Keratinocyte (primary cell): ENCODE data around the gene KHSRP. TPM values are rescaled to one million over a fixed set of nuclear protein-coding genes. Genes with fewer than 3 reads are reported as not detected.
"Not testable (repeated sequence)": the region's sequence is repeated elsewhere in the genome, so short reads cannot be mapped to it uniquely, and the experiment has no call there.

Source experiments
- DNase-seq: peaks from one replicate; pipeline ENCODE4 v3.0.0-alpha.2; 2011; ENCODE audit warnings: low read depth, missing footprints, low spot score
- FAIRE-seq: peaks from 2 replicates; lab custom pipeline; 2011; peaks lifted over from hg19 to GRCh38; lab: Jason Lieb, UNC
- H2AFZ ChIP-seq: 2 replicates; pipeline ENCODE4 v1.6.0; 2012; ENCODE audit warnings: low read length, control low read depth, inconsistent platforms; ENCODE audit not compliant: control insufficient read depth
- H3K27ac ChIP-seq: 2 replicates; pipeline ENCODE4 v1.5.1; 2011; ENCODE audit warnings: low read length; ENCODE audit not compliant: control insufficient read depth, insufficient read depth
- H3K27me3 ChIP-seq: 3 replicates; pipeline ENCODE4 v1.6.0; 2011; ENCODE audit warnings: low read length; ENCODE audit not compliant: control insufficient read depth, insufficient read depth; ENCODE audit errors: extremely low read depth
- H3K36me3 ChIP-seq, 2 experiments: 2 replicates in 1 of 2; 3 replicates in 1 of 2; pipeline ENCODE4 v1.5.1; 2011; ENCODE audit warnings: low read length in 2 of 2, mild to moderate bottlenecking in 1 of 2; ENCODE audit not compliant: control insufficient read depth in 2 of 2, insufficient read depth in 2 of 2; ENCODE audit errors: extremely low read depth in 1 of 2
- H3K4me1 ChIP-seq: 3 replicates; pipeline ENCODE4 v1.5.1; 2011; ENCODE audit warnings: low read length; ENCODE audit not compliant: control insufficient read depth, insufficient read depth; ENCODE audit errors: extremely low read depth
- H3K4me2 ChIP-seq: 3 replicates; pipeline ENCODE4 v1.6.0; 2011; ENCODE audit warnings: low read depth, low read length; ENCODE audit not compliant: control insufficient read depth, insufficient read depth; ENCODE audit errors: extremely low read depth
- H3K4me3 ChIP-seq, 3 experiments: fragments of 200-600 bp in 1 of 3; sonication (generic) in 1 of 3; 2 replicates in 2 of 3; 3 replicates in 1 of 3; pipeline ENCODE4 v1.5.1; 2011 to 2016; ENCODE audit warnings: low read length in 3 of 3, mild to moderate bottlenecking in 3 of 3, control low read depth in 2 of 3, inconsistent platforms in 1 of 3, low read depth in 1 of 3, mixed read lengths in 1 of 3, mixed run types in 1 of 3, moderate library complexity in 1 of 3; ENCODE audit not compliant: control insufficient read depth in 2 of 3, insufficient read depth in 2 of 3; ENCODE audit errors: extremely low read depth in 1 of 3
- H3K79me2 ChIP-seq: 2 replicates; pipeline ENCODE4 v1.6.0; 2012; ENCODE audit warnings: low read length; ENCODE audit not compliant: control insufficient read depth, insufficient read depth
- H3K9ac ChIP-seq: 3 replicates; pipeline ENCODE4 v1.6.0; 2011; ENCODE audit warnings: low read length; ENCODE audit not compliant: control insufficient read depth, insufficient read depth; ENCODE audit errors: extremely low read depth
- H3K9me1 ChIP-seq: 3 replicates; pipeline ENCODE4 v1.6.0; 2011; ENCODE audit warnings: low read length; ENCODE audit not compliant: control insufficient read depth, insufficient read depth; ENCODE audit errors: extremely low read depth
- H3K9me3 ChIP-seq: 2 replicates; pipeline ENCODE4 v1.5.1; 2012; ENCODE audit warnings: low read depth, low read length; ENCODE audit not compliant: control insufficient read depth
- H4K20me1 ChIP-seq: 3 replicates; pipeline ENCODE4 v1.6.0; 2011; ENCODE audit warnings: low read length; ENCODE audit not compliant: control insufficient read depth, insufficient read depth; ENCODE audit errors: extremely low read depth
- EZH2 ChIP-seq: IDR thresholded peaks from one replicate; pipeline ENCODE4 v1.6.1; 2012; ENCODE audit warnings: inconsistent platforms, mild to moderate bottlenecking, low read length, moderate library complexity
- dilution Hi-C: fragments of 300-500 bp; cut with MboI; formaldehyde crosslinking; loops from one replicate; pipeline ENCODE4 v1.7.0; 2020; ENCODE audit warnings: low sequenced_read_pairs; ENCODE audit not compliant: extremely low pct_ligation_motif_present
- polyA plus RNA-seq, 5 experiments: library from polyadenylated mRNA; depleted of rRNA in 3 of 5; stranded (reverse) in 3 of 5; stranded (forward) in 1 of 5; unstranded in 1 of 5; fragments of >200 nt; gene quantifications; 1 replicate in 1 of 5; 2 replicates in 3 of 5; 3 replicates in 1 of 5; pipeline versions ENCODE4 v1.2.1 to v1.2.3, GENCODE V29; 2011 to 2012; ENCODE audit warnings: missing spikeins in 2 of 5, low read depth in 1 of 5, low replicate concordance in 1 of 5
- TF ChIP-seq, protein P1 (sequence below), 3 experiments: IDR thresholded peaks in 1 of 3; conservative IDR thresholded peaks in 1 of 3; optimal IDR thresholded peaks in 1 of 3; 2 replicates in 2 of 3; 3 replicates in 1 of 3; pipeline versions ENCODE3 to v1.5.1; 2011; ENCODE audit warnings: low read length in 3 of 3, mild to moderate bottlenecking in 3 of 3, moderate library complexity in 2 of 3, control low read depth in 1 of 3, inconsistent platforms in 1 of 3; ENCODE audit not compliant: insufficient read depth in 2 of 3; ENCODE audit errors: extremely low read depth in 1 of 3

Gene KHSRP
- polyA plus RNA-seq, 1 donor (not counting 4 experiments of a cell fraction or from before 2014, with no cell fraction given): 56.6 TPM

DNA sequence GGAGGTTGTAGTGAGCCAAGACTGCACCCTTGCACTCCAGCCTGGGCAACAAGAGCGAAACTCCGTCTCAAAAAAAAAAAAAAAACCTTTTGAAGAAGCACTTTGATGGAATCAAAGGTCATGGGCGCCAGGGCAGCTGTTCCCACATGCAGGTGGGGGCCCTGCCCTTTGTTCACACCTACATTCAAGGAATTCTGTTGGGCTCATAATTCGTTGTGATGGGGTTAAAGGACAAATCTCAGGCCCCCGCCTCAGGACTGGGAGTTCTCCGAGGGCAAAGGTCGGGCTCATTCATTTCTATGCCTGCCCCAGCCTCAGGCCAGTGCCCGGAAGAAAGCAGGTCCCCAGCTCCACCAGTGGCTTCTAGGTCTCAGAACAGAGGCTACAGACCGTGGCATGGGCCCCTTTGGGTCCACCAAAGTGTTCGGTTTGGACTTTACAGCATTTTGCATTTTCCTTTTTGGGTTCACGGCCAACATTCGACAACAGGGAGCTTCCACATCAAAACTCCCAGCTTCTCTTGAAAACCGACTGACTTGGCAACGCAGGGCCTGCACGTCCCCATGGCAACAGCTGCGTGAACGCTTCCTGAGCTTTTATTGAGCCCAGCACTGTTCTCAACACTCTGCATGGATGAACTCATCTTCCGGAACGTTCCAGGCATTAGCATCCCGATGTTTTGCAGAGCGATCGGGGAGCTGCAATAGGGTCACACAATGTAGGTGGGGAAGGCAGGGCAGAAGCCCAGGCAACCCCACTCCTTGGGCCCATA is 21.6 kb downstream of the KHSRP start:
- dilution Hi-C loops: no loop called here
- no peaks in the 10 kb centered on the region for H3K4me1 ChIP-seq
- no peaks in the 10 kb centered on the region for H3K27me3 ChIP-seq
- DNase-seq (no peak), FAIRE-seq (no peak)
- H3K9ac ChIP-seq: no peak overlapping the region
- no peaks in the 10 kb centered on the region for H3K9me3 ChIP-seq
- H3K4me2 ChIP-seq: no peak overlapping the region
- no peaks in the 10 kb centered on the region for H3K36me3 ChIP-seq
- H3K9me1 ChIP-seq: no peaks in the 10 kb centered on the region
- TF ChIP-seq, protein P1, sequence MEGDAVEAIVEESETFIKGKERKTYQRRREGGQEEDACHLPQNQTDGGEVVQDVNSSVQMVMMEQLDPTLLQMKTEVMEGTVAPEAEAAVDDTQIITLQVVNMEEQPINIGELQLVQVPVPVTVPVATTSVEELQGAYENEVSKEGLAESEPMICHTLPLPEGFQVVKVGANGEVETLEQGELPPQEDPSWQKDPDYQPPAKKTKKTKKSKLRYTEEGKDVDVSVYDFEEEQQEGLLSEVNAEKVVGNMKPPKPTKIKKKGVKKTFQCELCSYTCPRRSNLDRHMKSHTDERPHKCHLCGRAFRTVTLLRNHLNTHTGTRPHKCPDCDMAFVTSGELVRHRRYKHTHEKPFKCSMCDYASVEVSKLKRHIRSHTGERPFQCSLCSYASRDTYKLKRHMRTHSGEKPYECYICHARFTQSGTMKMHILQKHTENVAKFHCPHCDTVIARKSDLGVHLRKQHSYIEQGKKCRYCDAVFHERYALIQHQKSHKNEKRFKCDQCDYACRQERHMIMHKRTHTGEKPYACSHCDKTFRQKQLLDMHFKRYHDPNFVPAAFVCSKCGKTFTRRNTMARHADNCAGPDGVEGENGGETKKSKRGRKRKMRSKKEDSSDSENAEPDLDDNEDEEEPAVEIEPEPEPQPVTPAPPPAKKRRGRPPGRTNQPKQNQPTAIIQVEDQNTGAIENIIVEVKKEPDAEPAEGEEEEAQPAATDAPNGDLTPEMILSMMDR (optimal IDR thresholded peaks at IDR 0.05 in 1 of 3, IDR thresholded peaks at IDR 0.05 in 1 of 3, conservative IDR thresholded peaks at IDR 0.05 in 1 of 3; ENCODE audit: extremely low read depth in 1 of 3, insufficient read depth in 2 of 3, low read length in 3 of 3): no peak
- TF ChIP-seq EZH2: no peak
- H3K79me2 ChIP-seq: no peaks in the 10 kb centered on the region
- H4K20me1 ChIP-seq: no peaks in the 10 kb centered on the region
- H2AFZ ChIP-seq: no peak overlapping the region
- H3K27ac ChIP-seq: no peak overlapping the region
- no peak overlapping the region for H3K4me3 ChIP-seq

GRCh38 chr19:6402058-6402457 is 22.6 kb downstream of the KHSRP start:
- no peak for DNase-seq
- no peak overlapping the region for H3K4me2 ChIP-seq
- dilution Hi-C loops: no loop called here

DNA sequence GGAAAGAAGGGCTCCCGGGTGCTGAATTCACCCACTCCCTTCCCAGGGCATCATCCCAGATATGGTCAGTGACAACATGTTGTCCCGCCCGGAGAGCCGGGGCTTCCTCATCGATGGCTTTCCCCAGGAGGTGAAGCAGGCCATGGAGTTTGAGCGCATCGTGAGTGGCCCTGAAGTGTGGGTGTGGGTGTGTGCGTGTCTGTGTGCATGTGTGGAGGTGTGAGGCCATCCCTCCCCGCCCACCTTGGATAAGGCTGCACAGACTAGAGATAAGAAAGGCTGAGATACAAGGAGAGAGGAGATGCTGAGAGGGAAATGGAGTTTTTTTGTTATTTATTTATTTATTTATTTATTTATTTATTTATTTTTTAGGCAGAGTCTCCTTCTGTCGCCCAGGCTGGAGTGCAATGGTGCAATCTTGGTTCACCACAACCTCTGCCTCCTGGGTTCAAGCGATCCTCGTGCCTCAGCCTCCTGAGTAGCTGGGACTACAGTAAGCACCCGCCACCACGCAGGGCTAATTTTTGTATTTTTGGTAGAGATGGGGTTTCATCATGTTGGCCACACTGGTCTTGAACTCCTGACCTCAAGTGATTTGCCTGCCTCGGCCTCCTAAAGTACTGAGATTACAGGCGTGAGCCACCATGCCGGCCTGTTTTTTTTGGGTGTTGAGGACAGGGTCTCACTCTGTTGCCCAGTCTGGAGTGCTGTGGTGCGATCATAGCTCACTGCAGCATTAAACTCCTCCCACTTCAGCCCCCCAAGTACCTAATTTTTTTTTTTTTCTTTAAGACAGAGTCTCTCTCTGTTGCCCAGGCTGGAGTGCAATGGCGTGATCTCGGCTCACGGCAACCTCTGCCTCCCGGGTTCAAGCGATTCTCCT is 24.3 kb downstream of the KHSRP start:
- FAIRE-seq, dilution Hi-C loops, H3K27me3 ChIP-seq: not testable (repeated sequence)

More at GRCh38 chr19:6402058-6402457, 22.6 kb downstream of the KHSRP start:
- Histone ChIP-seq H4K20me1 (no peaks in the 10 kb centered on the region), H3K4me1 (no peaks in the 10 kb centered on the region), H3K4me3 (no peak overlapping the region), H3K9me1 (no peaks in the 10 kb centered on the region), H3K9ac (no peak overlapping the region), H3K27me3 (no peaks in the 10 kb centered on the region), H3K9me3 (no peaks in the 10 kb centered on the region), H3K79me2 (no peaks in the 10 kb centered on the region), H3K36me3 (no peaks in the 10 kb centered on the region), H2AFZ (no peak overlapping the region), H3K27ac (no peak overlapping the region)
- TF ChIP-seq EZH2: no peak
- TF ChIP-seq, protein P1 (optimal IDR thresholded peaks at IDR 0.05 in 1 of 3, IDR thresholded peaks at IDR 0.05 in 1 of 3, conservative IDR thresholded peaks at IDR 0.05 in 1 of 3; ENCODE audit: extremely low read depth in 1 of 3, insufficient read depth in 2 of 3, low read length in 3 of 3): no peak
- FAIRE-seq: no peak

More for the DNA sequence above, 24.3 kb downstream of the KHSRP start:
- not testable (repeated sequence) for H3K27ac ChIP-seq, H2AFZ ChIP-seq, H3K4me2 ChIP-seq, DNase-seq, H3K79me2 ChIP-seq, H3K36me3 ChIP-seq, H3K9me1 ChIP-seq, H3K4me3 ChIP-seq, H4K20me1 ChIP-seq, H3K9me3 ChIP-seq, H3K9ac ChIP-seq, H3K4me1 ChIP-seq
